NCI-H82 (cell line): ENCODE data around the gene SNAP91.
A peak's percentile ranks its signal among the peaks of the same experiment; 100 is the strongest.
"Not testable (repeated sequence)": the region's sequence is repeated elsewhere in the genome, so short reads cannot be mapped to it uniquely, and the experiment has no call there.

ENCODE experiments used
- DNase-seq: peaks from one replicate; lab custom pipeline; 2025; lab: John Stamatoyannopoulos, UW

SNAP91 gene, protein sequence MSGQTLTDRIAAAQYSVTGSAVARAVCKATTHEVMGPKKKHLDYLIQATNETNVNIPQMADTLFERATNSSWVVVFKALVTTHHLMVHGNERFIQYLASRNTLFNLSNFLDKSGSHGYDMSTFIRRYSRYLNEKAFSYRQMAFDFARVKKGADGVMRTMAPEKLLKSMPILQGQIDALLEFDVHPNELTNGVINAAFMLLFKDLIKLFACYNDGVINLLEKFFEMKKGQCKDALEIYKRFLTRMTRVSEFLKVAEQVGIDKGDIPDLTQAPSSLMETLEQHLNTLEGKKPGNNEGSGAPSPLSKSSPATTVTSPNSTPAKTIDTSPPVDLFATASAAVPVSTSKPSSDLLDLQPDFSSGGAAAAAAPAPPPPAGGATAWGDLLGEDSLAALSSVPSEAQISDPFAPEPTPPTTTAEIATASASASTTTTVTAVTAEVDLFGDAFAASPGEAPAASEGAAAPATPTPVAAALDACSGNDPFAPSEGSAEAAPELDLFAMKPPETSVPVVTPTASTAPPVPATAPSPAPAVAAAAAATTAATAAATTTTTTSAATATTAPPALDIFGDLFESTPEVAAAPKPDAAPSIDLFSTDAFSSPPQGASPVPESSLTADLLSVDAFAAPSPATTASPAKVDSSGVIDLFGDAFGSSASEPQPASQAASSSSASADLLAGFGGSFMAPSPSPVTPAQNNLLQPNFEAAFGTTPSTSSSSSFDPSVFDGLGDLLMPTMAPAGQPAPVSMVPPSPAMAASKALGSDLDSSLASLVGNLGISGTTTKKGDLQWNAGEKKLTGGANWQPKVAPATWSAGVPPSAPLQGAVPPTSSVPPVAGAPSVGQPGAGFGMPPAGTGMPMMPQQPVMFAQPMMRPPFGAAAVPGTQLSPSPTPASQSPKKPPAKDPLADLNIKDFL

DNA sequence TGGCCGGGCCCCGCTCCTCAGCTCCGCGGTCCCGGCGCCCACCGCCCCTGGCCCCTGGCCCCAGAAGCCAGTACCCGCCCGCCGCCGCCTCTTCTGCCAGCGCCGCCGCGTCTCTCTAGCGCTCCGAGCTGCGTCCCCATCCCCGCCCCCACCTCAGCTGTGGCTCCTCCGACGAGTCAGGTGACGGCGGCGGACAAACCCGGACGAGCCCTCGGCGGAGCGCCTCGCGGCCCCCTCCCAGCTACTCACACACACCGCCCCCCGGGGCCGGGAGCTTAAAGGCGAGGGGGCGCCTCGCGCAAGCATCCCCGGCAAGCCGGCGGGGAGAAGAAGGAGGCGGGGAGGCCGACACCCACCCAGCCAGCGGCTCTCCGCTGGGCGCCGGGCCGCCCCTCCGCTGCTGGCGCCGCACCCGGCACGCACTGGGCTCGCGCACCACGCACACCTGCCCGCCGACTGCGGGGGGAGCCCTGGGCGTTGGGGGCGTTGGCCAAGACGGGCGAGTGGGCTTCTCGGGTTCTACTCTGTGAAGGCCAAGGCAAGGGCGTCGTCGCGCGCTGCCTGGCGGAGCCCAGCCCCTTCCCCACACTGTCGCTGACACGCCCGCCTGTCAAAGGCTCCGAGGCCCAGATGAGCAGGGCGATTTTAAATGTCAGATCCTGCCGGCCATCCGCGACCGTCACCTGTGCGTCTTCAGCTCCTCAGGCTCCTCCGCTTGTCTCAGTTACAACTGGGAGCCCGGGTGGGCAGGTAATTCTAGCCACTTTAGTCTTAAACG is at the start of gene SNAP91:
Gene SNAP91, minus strand, starts transcription at position 132 of the 778 bp plus-strand sequence. CDS start 1,174 bp downstream, outside the sequence.
- DNase-seq, result peak; percentile 69

DNA sequence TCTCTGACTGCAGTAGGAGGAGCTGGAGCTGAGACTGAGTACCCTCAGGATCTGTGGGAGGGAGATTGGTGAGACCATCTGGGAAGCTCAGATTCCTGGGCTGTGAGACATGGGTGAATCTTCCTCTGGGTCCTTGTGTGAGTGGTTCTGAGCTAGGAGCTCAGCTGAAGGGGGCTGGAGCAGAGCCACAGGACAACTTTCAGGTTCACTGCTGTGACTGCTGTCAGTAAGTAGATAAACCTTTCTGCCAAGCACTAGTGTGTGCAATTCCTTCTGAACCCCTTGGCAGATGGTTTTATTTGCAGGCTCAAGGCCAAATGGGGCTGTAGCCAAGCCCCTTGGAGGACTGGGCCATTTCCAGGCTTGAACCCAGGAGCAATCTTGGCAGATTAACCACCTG is 49.6 kb upstream of the SNAP91 start:
- DNase-seq, result no peak

DNA sequence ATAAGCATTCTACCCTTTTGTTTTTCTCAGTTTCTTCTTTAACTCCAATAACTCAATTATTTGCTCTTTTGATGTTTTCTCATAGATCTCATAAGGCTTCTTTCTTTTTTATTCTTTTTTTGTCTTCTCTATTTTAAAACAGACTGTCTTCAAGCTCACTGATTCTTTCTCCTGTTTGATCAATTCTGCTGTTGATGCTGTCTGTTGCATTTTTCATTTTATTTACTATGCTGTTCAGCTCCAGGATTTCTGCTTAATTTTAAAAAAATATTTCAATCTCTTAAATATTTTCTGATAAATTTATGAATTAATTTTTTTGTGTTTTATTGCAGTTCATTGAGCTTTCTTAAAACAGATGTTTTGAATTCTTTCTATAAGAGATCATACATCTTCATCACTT is 48.1 kb upstream of the SNAP91 start:
- DNase-seq, result no peak

DNA sequence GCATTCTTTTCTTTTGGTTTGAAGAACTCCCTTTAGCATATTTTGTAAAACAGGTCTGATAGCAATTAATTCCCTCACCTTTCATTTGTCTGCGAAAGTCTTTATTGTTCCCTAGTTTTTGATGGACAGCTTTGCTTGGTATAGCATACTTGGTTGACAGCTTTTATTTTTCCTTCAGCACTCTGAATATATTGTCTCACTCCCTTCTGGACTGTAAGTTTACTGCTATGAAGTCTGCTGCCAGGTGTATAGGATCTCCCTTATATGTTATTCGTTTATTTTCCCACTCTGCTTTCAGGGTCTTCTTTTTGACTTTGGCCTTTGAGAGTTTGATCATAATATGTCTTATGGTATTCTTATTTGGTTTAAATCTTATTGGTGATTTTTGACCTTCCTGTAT is 47.7 kb upstream of the SNAP91 start:
- DNase-seq, result no peak

DNA sequence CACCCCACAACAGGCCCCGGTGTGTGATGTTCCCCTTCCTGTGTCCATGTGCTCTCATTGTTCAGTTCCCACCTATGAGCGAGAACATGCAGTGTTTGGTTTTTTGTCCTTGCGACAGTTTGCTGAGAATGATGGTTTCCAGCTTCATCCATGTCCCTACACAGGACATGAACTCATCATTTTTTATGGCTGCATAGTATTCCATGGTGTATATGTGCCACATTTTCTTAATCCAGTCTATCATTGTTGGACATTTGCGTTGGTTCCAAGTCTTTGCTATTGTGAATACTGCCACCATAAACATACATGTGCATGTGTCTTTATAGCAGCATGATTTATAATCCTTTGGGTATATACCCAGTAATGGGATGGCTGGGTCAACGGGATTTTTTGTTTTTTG is 43.5 kb upstream of the SNAP91 start:
- not testable (repeated sequence) for DNase-seq

DNA sequence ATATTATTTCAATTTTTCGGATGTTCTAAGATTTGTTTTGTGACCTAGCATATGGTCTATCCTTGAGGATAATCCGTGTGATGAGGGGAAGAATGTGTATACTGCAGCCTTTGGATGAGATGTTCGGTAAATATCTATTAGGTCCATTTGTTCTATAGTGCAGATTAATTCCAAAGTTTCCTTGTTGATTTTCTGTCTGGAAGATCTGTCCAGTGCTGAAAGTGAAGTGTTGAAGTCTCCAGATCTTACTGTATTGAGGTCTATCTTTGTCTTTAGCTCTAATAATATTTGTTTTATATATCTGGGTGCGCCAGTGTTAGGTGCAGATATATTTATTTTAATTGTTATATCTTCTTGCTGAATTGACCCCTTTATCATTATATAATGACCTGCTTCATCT is 32.2 kb upstream of the SNAP91 start:
- DNase-seq, result no peak

DNA sequence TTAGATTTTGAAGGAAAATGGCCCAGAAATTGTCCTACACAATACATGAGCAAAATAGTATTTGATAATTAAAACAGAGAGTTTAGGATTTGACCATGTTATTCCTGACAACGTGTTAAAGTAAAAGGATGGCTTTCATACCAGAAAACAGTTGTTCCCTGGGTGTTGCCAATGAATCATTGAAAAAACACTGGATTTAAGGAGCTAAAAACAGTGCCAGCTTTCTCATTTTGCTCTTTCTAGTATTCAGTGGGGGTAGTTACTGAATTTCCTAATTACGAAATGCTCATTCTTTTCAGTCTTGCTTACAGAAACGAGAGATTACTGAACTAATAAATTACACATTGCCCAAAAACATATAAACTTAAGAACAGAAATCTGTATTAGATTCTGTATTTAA is 26.6 kb upstream of the SNAP91 start:
- no peak for DNase-seq

DNA sequence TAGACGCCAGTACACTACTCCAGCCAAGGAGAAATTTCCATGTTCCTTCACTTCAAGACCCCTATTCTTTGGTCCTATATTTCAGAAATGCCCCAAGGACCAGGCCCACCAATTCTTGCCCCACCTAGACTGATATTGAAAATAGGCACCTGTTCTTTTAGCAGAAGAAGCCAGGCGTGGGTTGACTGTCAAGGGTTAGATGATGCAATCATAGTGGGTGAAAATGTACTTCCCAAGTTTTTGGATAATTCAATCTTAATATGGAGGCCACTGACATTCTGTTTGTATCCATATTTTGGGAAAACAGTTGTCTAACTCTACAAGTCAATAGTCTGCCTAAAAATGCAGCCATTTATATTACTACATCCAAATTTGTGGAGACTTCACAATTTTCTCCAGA is 21.0 kb upstream of the SNAP91 start:
- no peak for DNase-seq

DNA sequence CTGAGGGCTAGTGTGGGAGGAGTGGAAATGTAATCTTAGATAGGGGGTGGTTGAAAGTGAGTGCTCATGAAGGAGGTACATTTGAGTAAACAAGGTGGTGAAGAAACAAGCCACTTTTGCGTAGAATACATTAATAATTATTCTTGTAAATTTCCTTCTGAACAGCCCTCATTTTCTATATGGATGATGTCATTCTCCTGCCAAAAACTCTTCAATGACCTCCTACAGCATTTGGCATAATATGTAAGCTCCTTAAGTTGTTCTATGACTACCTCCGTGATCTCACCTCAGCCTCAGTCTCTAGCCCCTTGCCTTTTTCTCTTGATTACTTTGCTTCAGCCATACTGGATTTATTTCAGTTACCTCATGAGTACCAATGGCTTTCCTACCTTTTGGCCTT is 14.0 kb upstream of the SNAP91 start:
- DNase-seq, result no peak

DNA sequence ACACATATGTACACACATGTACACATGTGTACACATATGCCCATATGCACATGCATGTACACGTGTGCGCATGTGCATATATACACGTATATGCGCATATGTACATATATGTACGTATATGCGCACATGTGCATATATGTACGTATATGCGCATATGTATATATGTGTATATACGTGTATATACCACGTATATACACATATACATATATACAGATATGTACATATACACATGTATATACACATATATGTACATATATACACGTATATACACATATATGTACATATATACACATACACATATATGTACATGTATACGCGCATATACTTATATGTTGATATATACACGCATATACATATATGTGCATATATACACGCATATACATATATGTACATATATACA is 8.9 kb upstream of the SNAP91 start:
- no peak for DNase-seq

DNA sequence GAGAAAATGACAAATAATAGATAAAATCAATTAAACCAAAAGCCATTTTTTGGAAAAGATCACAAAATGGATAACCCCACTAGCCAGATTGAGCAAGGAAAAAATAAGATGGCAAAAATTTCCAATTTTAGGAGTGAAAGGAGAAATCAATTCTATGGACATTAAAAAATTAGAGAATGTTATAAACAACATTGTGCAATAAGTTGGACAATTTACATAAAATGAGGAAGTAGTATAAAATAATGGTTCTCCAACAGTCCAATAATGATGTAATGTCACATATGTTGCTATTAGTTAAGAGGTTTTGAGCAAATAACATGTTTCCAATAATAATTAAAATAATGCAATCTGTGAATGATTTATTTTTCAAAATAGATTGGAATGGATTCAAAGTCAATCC is 3.1 kb upstream of the SNAP91 start:
- no peak for DNase-seq

DNA sequence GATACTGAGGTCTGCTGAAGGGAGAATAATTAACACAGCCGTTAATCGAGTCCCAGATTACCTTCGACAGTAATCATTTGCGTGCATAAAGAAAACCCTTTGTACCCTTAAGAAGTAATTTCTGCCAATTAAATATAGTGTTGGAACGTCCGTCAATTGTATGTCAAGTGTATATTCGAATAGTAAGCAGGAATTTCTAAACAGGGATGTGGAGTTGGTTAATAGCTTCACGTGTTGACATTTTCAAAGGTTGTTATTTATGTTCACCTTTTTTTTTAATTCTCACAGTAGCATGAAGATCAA is 798 bp upstream of the SNAP91 start:
- no peak for DNase-seq

DNA sequence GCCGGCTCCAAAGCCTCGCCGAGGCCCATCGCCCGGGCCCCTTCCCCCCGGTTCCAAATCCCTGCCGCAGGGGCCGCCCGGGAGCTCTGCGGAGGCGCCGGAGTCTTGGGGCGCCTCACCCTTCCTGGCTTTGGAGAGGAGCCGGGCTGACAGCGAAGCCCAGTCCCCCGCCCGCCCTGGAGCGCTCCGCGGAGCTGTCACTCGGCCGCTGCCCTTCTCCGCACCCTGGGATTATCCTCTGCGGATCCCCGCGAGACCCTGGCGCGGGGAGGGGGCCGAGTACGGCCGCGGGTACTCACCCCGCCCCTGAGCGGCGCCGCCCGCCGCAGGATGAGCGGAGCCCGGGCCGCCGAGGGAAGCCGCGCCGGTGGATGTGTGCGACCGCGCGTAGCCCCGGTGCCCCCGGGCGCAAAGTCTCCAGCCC is 343 bp downstream of the SNAP91 start:
- peak; percentile 40 for DNase-seq

DNA sequence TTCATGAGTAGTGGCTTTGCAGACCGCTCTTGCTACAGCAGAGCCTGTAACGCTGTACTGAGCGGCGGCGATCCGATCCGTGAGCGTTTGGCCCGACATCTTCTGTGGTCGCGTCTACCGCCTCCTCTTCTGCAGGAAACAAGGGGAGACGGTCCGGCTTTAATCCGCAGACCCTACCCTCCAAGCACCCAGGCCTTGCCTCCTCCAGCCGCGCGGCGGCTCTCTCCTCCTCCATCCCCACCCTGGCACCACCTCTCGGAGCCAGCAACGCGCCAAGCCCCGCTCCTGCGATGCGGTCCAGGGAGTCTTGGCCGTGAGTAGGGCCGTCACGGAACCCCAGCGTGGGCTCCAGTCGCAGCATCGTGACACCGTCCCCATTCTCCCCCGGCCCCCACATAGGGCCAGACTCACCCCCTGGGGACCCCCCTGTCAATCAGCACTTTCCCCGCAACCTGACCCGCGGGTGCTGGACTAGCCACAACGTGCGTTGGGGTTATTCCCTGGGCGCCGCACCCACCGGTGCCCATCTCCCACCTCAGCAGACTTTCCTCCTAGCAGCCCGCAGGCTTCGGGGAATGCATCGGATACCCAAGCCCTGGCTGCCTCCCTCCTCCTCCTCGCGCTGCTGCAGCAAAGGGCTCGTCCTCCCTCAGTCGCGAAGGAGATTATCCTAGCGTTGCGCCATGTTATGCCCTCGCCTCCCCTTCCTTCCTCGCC is 914 bp downstream of the SNAP91 start:
- DNase-seq, result peak; percentile 40

DNA sequence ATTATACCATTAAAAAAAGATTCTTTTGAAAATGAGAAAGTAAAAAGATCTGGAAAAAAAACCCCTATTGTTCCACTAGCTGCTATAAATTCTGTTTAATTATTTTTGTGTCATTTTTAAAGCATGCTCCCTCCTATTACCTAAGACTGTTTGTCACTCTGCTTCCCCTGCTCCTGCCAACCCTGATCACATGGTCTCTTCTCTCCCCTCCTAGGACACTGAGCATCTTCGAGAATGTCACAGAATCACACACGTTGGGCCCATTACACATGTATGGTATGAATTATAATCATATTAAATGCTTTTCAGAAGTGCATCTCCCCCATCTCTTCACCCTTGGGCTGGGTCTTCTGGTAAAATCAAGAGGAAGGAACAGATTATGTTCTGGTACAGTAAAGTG is 6.2 kb downstream of the SNAP91 start:
- DNase-seq, result no peak

DNA sequence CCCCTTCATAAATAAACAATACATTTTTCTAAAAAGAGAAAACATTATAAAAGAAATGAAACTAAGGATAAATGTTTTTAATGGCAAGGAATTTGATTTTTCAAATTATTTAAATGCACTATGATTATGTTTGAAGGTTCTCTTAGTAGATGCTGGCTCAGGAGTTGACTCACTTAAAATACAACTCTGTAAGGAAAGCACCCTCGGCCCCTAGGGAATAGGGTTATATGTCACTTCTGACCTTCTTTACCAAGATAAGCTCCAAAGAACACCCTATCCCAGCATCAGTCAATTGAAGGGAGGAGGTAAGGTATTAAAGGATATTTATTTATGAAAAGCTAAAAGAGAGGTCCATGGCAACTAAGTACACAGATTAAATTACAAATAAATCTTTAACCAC is 6.8 kb downstream of the SNAP91 start:
- peak; percentile 57 for DNase-seq

DNA sequence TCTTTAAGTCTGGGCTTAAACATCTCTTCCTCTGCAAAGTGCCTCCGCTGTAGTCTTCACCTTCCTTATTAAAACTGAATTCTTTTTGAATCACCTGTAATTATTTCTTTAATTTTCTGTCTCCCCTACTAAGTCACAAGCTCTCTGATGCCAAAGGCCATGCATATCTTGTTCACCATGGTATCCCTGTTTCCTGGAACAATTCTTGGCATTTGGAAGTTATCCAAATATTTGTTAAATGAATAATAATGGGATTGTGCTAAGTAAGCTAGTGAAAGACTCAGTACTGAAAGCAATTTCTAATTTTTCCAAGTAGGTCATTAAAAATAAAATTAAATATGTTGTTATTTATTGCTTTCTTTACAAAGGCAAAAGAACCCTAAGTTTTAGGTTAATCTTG is 12.2 kb downstream of the SNAP91 start:
- no peak for DNase-seq

DNA sequence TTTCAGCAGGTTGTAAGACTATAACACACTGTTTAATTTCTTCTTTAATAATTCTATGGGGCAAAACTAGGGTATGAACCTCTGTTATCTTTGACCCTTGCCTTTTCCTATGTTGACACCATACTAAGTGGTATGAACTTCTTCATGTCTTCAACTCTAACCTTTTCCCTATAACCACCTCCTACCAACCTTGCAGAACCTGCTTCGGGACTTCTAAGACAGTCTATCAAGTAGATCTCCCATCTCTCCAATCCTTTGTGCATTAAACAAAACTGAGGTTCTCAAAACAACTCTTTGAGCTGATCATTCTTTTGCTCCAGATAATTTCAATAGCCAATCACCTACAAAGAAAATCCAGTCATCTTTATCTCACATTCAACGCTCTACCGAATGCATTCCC is 23.4 kb downstream of the SNAP91 start:
- no peak for DNase-seq

DNA sequence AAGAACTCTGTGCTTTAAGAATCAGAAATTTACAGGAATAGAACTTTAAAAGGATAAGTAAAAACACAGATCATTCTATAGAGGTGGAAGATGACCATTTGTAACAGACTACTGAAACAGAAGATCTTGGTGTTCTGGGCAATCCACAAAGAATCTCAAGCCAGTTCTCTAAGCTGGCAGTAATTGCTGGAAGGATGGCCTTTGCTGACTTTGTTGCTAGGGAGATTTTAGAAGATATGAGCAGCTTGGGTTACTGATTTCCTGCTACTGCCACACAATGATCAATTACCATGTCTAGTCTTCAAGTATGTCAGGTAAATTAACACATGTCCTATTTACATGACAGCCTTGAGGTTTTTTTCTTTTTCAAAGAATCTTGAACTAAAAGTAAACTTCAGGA is 31.1 kb downstream of the SNAP91 start:
- DNase-seq, result no peak

DNA sequence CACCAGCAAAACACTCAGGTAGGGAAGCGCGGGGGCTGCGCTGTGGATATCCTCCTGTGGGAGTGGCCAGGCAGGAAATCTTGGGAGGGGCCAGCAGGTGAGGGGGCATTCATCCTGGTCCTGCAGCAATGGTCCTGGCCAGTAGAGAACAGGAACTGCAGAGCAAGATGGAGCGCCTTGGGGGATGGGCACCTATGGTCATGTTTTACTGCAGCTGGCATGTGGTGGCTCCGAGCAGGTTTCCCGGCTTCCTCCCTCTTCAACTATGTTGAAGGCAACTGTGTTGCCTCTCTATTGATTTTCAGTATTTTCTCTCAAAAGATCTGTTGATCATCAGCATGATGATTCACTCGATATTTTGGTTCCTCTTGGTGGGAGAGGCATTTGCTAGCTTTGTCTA is 70.9 kb downstream of the SNAP91 start:
- no peak for DNase-seq

DNA sequence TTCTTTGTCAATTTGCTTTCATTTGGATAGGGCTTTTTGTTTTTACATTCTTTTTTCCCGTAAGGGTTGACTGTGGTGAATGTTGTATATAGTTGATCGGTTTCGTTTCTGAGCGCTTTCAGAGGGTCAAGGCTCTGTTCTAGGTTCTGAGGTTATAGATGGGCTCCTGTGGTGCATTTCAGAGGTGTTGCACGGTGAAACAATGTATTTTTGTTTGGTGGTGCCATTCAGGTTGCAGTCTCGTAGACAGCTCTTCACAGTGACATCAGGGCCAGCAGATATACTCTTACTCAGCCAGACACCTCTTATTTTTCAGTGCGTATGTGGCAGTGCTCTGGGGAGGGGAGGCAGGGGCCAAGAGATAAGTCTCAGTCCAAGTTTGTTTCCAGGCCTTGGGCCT is 72.1 kb downstream of the SNAP91 start:
- no peak for DNase-seq

DNA sequence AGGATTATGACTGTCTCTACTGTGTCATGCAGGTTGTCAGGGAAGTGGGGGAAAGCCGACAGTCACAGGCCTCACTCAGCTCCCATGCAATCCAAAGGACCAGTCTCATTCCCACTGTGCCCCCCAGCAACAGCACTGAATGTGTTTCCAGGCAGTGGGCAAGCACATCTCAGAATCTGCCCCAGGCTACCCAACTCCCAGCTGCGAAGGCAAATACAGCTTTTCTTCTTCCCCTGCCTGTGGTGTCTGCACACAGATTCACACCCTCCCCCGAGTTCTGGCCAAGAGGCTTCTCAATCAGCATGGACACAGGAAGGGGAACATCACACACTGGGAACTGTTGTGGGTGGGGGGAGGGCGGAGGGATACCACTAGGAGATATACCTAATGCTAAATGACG is 75.3 kb downstream of the SNAP91 start:
- DNase-seq, result no peak
